IPS-15b (cell line): Measurements from ENCODE around the gene ACP1.

Source experiments
- H3K27me3 ChIP-seq: one replicate; pipeline ENCODE4 v1.6.1; 2013; ENCODE audit warnings: low read length; ENCODE audit not compliant: control insufficient read depth, insufficient read depth
- H3K36me3 ChIP-seq: one replicate; pipeline ENCODE4 v1.6.1; 2013; ENCODE audit warnings: low read length; ENCODE audit not compliant: control insufficient read depth, insufficient read depth
- H3K4me1 ChIP-seq: one replicate; pipeline ENCODE4 v1.6.1; 2013; ENCODE audit warnings: mild to moderate bottlenecking, low read length; ENCODE audit not compliant: control insufficient read depth, insufficient read depth
- H3K4me3 ChIP-seq: one replicate; pipeline ENCODE4 v1.5.1; 2013; ENCODE audit warnings: low read depth, low read length
- H3K9ac ChIP-seq: one replicate; pipeline ENCODE4 v1.6.1; 2013; ENCODE audit warnings: low read depth, mild to moderate bottlenecking, low read length
- H3K9me3 ChIP-seq: one replicate; pipeline ENCODE4 v1.6.1; 2013; ENCODE audit warnings: mild to moderate bottlenecking, low read length; ENCODE audit not compliant: control insufficient read depth, insufficient read depth

ACP1 gene

DNA sequence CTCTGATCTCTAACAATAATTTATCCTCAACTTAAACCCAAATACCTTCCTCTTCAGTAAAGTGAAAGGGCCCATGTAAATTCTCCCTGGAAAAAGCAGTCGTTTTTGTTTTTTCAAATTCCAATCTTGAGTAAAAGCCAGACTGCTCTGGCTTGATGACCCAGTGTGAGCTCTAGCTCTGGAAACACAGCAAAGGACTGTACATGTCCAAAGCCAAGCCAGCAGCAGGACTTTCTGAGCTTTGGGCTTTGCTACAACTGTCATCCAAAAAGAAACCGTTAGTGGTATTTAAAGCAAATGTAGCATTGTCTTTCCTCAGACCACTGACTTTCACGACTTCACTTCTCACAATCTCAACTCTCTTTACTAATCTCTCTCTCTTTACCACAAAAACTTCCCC lies 26.3 kb upstream of the ACP1 start:
- H3K4me1 ChIP-seq: no peaks in the 10 kb centered on the region
- H3K4me3 ChIP-seq: no peak overlapping the region
- no peaks in the 10 kb centered on the region for H3K36me3 ChIP-seq
- no peaks in the 10 kb centered on the region for H3K9me3 ChIP-seq
- no peaks in the 10 kb centered on the region for H3K27me3 ChIP-seq
- no peak overlapping the region for H3K9ac ChIP-seq

DNA sequence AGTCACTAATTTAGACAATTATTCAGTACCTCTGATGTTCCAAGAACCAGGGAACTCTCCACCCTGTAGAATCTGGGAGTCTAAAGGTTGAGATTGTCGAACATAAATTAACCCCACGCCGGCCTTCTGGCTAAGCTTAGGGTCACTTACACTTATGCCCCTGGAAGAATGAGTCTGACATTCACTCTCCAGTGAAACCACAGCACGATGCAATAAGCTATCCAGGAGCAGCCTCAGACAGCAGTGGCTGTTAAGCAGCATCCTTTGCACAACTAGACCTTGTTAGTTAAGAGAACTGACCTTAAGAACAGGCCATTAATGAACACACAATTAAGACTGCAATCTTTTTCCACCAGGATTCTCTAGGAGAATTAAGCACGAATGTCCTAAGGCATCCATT lies 25.9 kb upstream of the ACP1 start:
- Histone ChIP-seq H3K27me3 (no peaks in the 10 kb centered on the region), H3K36me3 (no peaks in the 10 kb centered on the region), H3K9me3 (no peaks in the 10 kb centered on the region), H3K9ac (no peak overlapping the region), H3K4me3 (no peak overlapping the region), H3K4me1 (no peaks in the 10 kb centered on the region)

DNA sequence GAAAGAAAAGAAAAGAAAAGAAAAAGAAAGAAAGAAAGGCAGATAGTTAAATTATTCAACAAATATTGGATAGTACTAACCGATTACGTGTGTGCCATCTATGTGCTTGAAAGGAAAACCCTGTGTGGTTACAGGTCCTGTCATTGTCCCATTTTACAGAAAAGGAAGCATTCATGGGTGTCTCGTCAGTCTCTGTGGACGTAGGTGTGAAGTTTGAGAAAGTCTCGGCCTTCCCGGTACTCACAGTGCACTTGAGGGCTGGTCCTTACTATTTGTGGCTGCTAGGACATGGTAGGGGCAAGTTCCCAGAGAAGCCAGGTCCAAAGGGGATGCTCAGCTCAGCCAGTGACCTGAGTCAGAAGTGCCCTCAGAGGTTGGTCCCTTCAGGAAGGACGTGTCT lies 20.2 kb upstream of the ACP1 start:
- Histone ChIP-seq H3K27me3 (no peaks in the 10 kb centered on the region), H3K4me3 (no peak overlapping the region), H3K4me1 (no peaks in the 10 kb centered on the region), H3K9ac (no peak overlapping the region), H3K9me3 (no peaks in the 10 kb centered on the region), H3K36me3 (no peaks in the 10 kb centered on the region)

DNA sequence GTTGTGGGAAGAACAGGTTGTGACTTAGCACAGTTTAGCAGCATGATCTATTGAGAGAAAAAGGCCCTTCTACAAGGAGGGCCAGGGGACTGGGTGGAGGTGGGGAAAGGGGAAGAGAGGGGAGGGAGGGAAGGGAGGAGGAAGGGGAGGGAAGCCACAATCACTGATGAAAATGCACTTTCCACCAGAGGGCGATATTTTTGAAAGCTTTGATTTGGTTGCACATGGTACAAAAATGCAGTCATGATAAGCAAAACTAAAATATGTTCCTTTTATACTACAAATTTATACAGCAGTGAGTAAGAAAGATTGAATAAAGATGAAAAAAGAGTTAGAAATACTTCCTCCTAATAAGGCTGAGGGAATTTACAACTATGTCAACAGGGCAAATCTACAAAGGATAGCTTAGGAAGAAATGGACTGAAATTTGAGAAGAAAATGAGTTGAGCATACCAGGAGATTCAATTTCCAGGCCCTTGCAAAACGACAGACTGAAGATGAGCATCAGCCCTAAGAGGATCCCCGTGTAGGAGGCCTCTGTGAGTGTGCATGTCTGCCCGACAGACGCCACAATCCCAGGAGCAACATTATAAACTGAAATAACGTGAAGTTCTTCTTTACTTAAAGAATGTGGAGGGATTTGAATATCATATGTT lies 18.1 kb upstream of the ACP1 start:
- Histone ChIP-seq H3K36me3 (no peaks in the 10 kb centered on the region), H3K9me3 (no peaks in the 10 kb centered on the region), H3K4me3 (no peak overlapping the region), H3K4me1 (no peaks in the 10 kb centered on the region), H3K9ac (no peak overlapping the region), H3K27me3 (no peaks in the 10 kb centered on the region)

DNA sequence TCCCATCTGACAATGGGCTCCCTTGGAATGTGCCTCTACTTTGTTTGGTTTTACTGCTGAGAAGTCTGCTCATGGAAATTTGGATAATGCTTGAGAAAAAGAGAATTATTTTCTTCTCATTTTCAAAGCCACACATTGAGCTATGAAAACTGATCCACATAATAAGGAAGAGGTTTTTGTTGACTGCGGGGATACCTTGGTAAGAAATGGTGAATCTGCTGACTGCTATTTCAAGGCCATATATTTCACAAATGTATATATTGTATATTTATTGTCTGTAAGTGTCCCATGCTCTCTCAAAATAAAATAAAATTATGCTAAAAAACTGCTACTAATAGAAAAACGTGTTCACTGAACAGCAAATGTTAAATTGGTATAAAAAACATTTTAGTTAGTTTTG lies 16.0 kb upstream of the ACP1 start:
- no peaks in the 10 kb centered on the region for H3K27me3 ChIP-seq
- H3K9ac ChIP-seq: no peak overlapping the region
- no peaks in the 10 kb centered on the region for H3K4me1 ChIP-seq
- no peaks in the 10 kb centered on the region for H3K9me3 ChIP-seq
- H3K4me3 ChIP-seq: no peak overlapping the region
- H3K36me3 ChIP-seq: no peaks in the 10 kb centered on the region

DNA sequence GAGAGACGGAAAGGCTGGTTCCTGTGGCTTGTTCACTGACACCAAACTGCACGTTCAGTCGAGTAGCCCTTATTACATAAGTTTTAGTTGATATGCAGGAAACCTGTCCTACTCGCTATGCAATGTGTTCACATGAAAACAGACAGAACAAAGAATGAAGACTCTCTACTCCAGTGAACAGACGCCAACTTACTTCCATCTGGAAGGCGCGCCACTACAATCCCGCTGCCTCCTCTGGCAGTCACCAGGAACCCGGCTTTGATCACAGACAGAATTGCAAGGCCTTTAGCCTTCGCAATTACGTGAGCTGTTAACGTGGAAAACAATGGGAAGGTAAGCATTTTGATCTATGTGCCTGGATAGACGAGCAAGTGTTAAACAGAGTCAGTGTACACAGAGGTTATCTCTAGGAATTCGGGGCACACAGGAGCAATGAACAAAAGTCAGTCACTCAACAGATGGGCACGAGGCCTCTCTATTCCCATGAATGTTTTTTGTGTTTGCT lies 15.2 kb upstream of the ACP1 start:
- no peak overlapping the region for H3K4me3 ChIP-seq
- H3K9ac ChIP-seq: no peak overlapping the region
- no peaks in the 10 kb centered on the region for H3K36me3 ChIP-seq

DNA sequence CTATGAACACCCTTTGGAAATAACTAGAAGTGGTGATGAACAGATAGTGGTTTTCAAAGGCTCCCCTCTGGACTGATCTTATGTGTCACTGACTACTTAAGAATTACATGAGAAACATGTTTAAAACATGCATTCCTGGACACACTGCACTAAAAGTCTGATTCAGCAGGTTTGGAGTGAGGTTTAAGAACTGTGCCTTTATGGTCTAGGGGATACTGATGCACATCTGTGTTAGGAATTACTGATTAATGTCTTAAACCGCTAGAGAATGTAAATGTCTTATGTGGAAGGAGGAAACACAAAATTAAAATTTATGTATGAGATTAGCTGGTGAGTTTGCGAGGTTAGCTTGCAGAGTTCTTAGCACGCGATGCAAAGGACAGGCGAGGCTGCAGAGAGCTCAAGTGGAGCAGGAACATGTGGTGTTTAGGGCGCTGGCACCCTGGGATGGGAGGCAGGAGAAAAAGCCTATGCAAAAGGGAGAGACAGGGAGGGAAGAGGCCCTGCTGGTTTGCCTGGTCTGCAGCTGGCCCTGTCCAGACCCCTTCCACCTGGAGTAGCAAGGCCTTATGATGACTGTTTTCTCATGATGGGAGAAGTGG lies 12.6 kb upstream of the ACP1 start:
- no peaks in the 10 kb centered on the region for H3K36me3 ChIP-seq
- no peaks in the 10 kb centered on the region for H3K4me1 ChIP-seq
- H3K9ac ChIP-seq: no peak overlapping the region
- H3K9me3 ChIP-seq: no peaks in the 10 kb centered on the region
- no peak overlapping the region for H3K4me3 ChIP-seq
- no peaks in the 10 kb centered on the region for H3K27me3 ChIP-seq

More for the DNA sequence above, 15.2 kb upstream of the ACP1 start:
- H3K27me3 ChIP-seq: no peaks in the 10 kb centered on the region
- H3K9me3 ChIP-seq: no peaks in the 10 kb centered on the region
- H3K4me1 ChIP-seq: no peaks in the 10 kb centered on the region

DNA sequence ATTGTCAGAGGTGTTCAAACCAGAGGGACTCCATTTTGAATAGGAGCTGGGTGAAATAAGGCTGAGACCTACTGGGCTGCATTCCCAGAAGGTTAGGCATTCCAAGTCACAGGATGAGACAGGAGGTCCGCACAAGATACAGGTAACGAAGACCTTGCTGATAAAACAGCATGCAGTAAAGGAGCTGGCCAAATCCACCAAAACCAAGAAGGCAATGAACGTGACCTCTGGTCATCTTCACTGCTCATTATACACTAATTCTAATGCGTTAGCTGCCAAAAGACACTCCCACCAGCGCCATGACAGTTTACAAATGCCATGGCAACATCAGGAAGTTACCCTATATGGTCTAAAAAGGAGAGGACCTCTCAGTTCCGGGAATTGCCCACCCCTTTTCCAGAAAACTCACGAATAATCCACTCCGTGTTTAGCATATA lies 11.5 kb upstream of the ACP1 start:
- no peak overlapping the region for H3K4me3 ChIP-seq
- H3K36me3 ChIP-seq: no peaks in the 10 kb centered on the region
- no peak overlapping the region for H3K9ac ChIP-seq
- H3K4me1 ChIP-seq: no peaks in the 10 kb centered on the region
- no peaks in the 10 kb centered on the region for H3K27me3 ChIP-seq
- H3K9me3 ChIP-seq: no peaks in the 10 kb centered on the region

DNA sequence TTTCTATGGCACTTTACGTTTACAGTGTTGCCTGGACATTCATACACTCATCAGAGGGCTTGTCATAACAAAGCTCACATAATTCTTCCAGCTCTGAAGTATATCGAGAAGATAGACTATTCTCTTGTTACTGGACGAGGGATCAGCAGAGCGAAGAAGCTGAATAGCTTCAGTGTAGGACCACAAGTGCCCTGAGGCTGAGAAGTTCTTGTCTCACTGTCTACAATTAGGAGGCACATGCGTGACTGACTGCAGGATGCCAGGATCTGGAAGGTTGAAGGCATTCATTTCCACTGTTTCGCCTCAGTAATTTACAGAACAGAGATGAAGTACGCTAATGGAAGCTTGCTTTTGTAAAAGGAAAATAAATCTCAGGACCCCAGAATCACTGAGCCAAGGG lies 10.5 kb upstream of the ACP1 start:
- H3K9ac ChIP-seq: no peak overlapping the region
- H3K27me3 ChIP-seq: no peaks in the 10 kb centered on the region
- no peaks in the 10 kb centered on the region for H3K36me3 ChIP-seq
- no peak overlapping the region for H3K4me3 ChIP-seq
- H3K4me1 ChIP-seq: no peaks in the 10 kb centered on the region
- no peaks in the 10 kb centered on the region for H3K9me3 ChIP-seq

DNA sequence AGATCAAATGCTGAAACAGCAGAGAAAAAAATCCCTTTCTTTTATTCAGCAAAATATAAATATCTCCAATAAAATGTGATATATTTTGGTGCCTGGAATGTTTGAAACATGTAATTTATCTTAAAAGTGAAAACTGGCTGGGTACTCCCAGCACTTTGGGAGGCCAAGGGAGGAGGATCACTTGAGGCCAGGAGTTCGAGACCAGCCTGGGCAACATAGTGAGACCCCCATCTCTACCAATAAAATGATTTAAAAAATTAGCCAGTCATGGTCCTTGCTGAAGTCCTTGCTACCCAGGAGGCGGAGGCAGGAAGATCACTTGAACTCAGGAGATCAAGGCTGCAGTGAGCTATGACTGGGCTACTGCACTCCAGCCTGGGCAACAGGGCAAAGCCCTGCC lies 9.6 kb upstream of the ACP1 start:
- Histone ChIP-seq H3K36me3 (no peaks in the 10 kb centered on the region), H3K4me3 (no peak overlapping the region), H3K9ac (no peak overlapping the region), H3K27me3 (no peaks in the 10 kb centered on the region), H3K9me3 (no peaks in the 10 kb centered on the region), H3K4me1 (no peaks in the 10 kb centered on the region)

DNA sequence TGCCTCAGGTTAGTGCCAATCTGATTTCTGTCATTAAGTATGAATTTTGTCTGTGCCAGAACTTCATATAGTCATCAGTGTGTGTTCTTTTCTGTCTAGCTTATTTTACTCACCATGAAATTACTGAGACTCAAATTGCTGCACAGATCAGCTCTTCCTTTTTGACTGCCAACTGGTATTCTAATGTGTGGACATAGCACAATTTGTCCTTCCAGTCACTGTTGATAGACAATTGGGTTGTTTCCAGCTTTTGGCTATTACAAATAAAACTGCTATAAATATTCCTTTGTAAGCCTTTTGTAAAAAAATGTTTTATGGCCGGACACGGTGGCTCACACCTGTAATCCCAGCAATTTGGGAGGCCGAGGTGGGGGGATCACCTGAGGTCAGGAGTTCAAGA lies 8.7 kb upstream of the ACP1 start:
- Histone ChIP-seq H3K4me1 (no peaks in the 10 kb centered on the region), H3K36me3 (no peaks in the 10 kb centered on the region), H3K9ac (no peak overlapping the region), H3K4me3 (no peak overlapping the region), H3K9me3 (no peaks in the 10 kb centered on the region), H3K27me3 (no peaks in the 10 kb centered on the region)

DNA sequence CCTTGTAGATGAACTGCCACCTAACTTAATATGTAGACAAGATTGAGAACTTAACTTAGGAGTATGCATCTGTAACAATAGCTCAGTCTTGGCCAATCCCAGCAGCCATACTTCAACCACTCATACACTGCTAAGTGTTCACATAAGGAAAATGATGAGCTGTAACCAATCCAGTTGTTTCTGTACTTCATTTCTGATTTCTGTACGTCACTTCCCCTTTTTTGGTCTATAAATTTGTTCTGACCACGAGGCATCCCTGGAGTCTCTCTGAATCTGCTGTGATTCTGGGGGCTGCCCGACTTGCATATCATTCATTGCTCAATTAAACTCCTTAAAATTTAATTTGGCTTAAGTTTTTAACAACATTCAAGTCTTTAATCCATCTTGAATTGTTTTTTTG lies 7.3 kb upstream of the ACP1 start:
- no peaks in the 10 kb centered on the region for H3K4me1 ChIP-seq
- H3K27me3 ChIP-seq: peaks cover 2% of the 10 kb centered on the region
- no peaks in the 10 kb centered on the region for H3K36me3 ChIP-seq
- no peak overlapping the region for H3K9ac ChIP-seq
- no peaks in the 10 kb centered on the region for H3K9me3 ChIP-seq
- no peak overlapping the region for H3K4me3 ChIP-seq
